Measurements from ENCODE around the gene PODNL1. TPM values are rescaled to one million over a fixed set of nuclear protein-coding genes. Genes with fewer than 3 reads are reported as not detected.

PODNL1 gene
- total RNA-seq, 1 donor from 2014 or later, result 8.9 TPM

DNA sequence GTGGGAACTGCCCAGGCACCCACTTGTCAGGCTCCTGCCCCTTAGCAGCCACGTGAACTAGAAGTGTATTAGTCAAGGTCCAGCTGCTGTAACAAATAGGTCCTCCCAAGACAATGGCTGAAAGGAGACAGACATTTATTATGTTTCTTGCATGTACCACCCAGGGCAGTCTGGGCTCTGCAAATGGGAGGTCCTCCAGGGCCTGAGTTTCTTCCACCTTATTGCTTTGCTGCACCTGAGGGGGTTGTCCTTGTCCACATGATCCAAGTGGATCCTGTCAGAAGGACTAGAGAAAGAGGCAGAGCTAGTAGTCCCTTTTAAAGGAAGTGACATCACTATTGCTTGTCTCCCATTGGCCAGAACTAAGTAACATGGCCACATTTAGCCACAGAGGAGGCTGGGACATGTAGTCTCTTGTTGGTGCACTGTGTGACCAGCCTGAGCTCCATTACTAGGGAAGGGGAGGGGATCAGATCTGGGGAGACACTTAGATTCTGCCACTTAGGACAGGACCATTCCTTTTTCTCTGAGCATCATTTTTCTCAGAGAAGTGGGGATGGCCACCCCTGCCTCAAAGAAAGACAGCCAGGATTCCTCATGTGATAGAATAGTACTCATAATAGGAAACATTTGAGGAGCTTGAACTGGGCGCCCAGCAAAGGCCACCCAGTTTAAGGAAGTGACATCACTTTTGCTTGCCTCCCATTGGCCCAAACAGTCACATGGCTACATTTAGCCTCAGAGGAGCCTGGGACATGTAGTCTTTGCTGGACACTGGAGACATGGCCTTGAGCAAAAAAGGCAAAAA lies 17.1 kb downstream of the PODNL1 start:
- Mint-ChIP-seq H3K27me3 (ENCODE audit: unreplicated experiment) (peaks cover 2% of the 10 kb centered on the region), H3K36me3 (ENCODE audit: unreplicated experiment) (peaks cover 11% of the 10 kb centered on the region)

DNA sequence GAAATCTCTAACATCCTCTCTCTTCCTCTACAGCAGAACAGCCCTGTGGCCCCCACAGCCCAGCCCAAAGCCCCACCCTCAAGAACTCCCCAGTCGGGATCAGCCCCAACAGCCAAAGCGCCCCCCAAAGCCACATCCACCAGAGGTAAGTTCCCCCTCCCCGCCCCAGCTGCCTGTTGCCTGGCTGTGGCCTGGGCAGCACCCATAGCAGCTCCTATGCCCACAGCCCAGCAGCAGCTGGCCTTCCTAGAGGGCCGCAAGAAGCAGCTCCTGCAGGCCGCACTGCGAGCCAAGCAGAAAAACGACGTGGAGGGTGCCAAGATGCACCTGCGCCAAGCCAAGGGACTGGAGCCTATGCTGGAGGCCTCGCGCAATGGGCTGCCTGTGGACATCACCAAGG lies 17.7 kb downstream of the PODNL1 start:
- no peak for DNase-seq
- Mint-ChIP-seq H3K27me3 (ENCODE audit: unreplicated experiment) (peaks cover 2% of the 10 kb centered on the region), H3K36me3 (ENCODE audit: unreplicated experiment) (peaks cover 11% of the 10 kb centered on the region), H3K4me1 (ENCODE audit: low read depth, unreplicated experiment) (no peaks in the 10 kb centered on the region), H3K9me3 (ENCODE audit: unreplicated experiment) (peaks cover 4% of the 10 kb centered on the region), H3K27ac (ENCODE audit: unreplicated experiment) (no peak overlapping the region), H3K4me3 (ENCODE audit: unreplicated experiment) (no peak overlapping the region)
- no peak for TF ChIP-seq CTCF (IDR thresholded peaks at IDR 0.05; ENCODE audit: partially characterized antibody, unreplicated experiment)

More for the DNA sequence above, 17.1 kb downstream of the PODNL1 start:
- H3K4me3 Mint-ChIP-seq (ENCODE audit: unreplicated experiment), result no peak overlapping the region
- no peak for TF ChIP-seq CTCF (IDR thresholded peaks at IDR 0.05; ENCODE audit: partially characterized antibody, unreplicated experiment)
- peaks cover 4% of the 10 kb centered on the region for H3K9me3 Mint-ChIP-seq (ENCODE audit: unreplicated experiment)
- no peaks in the 10 kb centered on the region for H3K4me1 Mint-ChIP-seq (ENCODE audit: low read depth, unreplicated experiment)
- no peak for DNase-seq
- no peak overlapping the region for H3K27ac Mint-ChIP-seq (ENCODE audit: unreplicated experiment)

GRCh38 chr19:13918726-13919411 lies 19.3 kb downstream of the PODNL1 start:
- Mint-ChIP-seq H3K27me3 (ENCODE audit: unreplicated experiment) (peaks cover 2% of the 10 kb centered on the region), H3K9me3 (ENCODE audit: unreplicated experiment) (peaks cover 3% of the 10 kb centered on the region), H3K4me1 (ENCODE audit: low read depth, unreplicated experiment) (no peaks in the 10 kb centered on the region), H3K4me3 (ENCODE audit: unreplicated experiment) (no peak overlapping the region), H3K27ac (ENCODE audit: unreplicated experiment) (no peak overlapping the region), H3K36me3 (ENCODE audit: unreplicated experiment) (peaks cover 11% of the 10 kb centered on the region)
- DNase-seq, result no peak
- no peak for TF ChIP-seq CTCF (IDR thresholded peaks at IDR 0.05; ENCODE audit: partially characterized antibody, unreplicated experiment)

- no peak overlapping the region for H3K27ac Mint-ChIP-seq (ENCODE audit: unreplicated experiment)
- no peaks in the 10 kb centered on the region for H3K4me1 Mint-ChIP-seq (ENCODE audit: low read depth, unreplicated experiment)
- no peak overlapping the region for H3K4me3 Mint-ChIP-seq (ENCODE audit: unreplicated experiment)
- peaks cover 2% of the 10 kb centered on the region for H3K9me3 Mint-ChIP-seq (ENCODE audit: unreplicated experiment)
- H3K36me3 Mint-ChIP-seq (ENCODE audit: unreplicated experiment), result peaks cover 7% of the 10 kb centered on the region
- TF ChIP-seq CTCF (IDR thresholded peaks at IDR 0.05; ENCODE audit: partially characterized antibody, unreplicated experiment), result no peak
- no peak for DNase-seq
- H3K27me3 Mint-ChIP-seq (ENCODE audit: unreplicated experiment), result peaks cover 2% of the 10 kb centered on the region
Measured at GRCh38 chr19:13917888-13918406, 20.3 kb downstream of the PODNL1 start.

- no peak for DNase-seq
- Mint-ChIP-seq H3K9me3 (ENCODE audit: unreplicated experiment) (peaks cover 1% of the 10 kb centered on the region), H3K27me3 (ENCODE audit: unreplicated experiment) (no peaks in the 10 kb centered on the region), H3K36me3 (ENCODE audit: unreplicated experiment) (no peaks in the 10 kb centered on the region), H3K4me1 (ENCODE audit: low read depth, unreplicated experiment) (no peaks in the 10 kb centered on the region), H3K27ac (ENCODE audit: unreplicated experiment) (no peak overlapping the region), H3K4me3 (ENCODE audit: unreplicated experiment) (no peak overlapping the region)
- TF ChIP-seq CTCF (IDR thresholded peaks at IDR 0.05; ENCODE audit: partially characterized antibody, unreplicated experiment), result no peak
Measured at GRCh38 chr19:13914777-13915176, 23.4 kb downstream of the PODNL1 start.

Data from glutamatergic neuron (in vitro differentiated cells).